ENCODE results near the gene SSTR4.

The SSTR4 gene

DNA sequence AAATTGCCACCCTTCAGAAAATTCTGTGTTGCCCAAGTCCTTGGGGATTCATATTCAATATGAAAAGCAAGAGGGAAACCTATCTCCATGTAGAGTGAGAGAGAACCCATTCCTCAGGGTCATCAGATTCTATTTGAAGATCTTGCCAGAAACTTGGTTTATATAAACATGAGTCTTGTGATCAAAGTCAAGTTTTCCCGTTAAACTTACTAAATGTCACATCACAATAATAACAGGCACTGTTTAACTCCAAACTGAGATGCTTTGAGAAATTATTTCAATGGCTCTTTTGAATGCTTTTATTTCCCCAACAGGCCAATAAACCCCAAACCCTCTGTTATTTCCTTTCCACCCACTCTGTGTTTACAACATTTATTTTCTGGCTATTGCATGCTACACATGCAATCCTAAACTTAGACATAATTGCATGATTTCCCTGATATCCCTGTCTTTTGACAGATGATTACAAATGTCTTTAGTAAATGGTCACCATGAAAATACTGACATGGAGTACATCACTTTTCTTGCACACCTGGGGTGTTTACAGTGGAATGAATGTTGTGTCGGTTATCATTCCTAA lies 31.1 kb upstream of the SSTR4 start:
- Histone ChIP-seq H3K9ac (ENCODE audit: low read depth, low read length) (no peak overlapping the region), H3K27ac (ENCODE audit: low read depth, low read length) (no peak overlapping the region), H3K4me1 (ENCODE audit: control insufficient read depth, insufficient read depth, low read length) (peaks cover 6% of the 10 kb centered on the region), H3K27me3 (ENCODE audit: control insufficient read depth, insufficient read depth, low read length) (no peaks in the 10 kb centered on the region), H3K4me3 (ENCODE audit: low read depth, low read length) (no peak overlapping the region), H3K36me3 (ENCODE audit: control insufficient read depth, insufficient read depth, low read length) (no peaks in the 10 kb centered on the region), H3K9me3 (ENCODE audit: control insufficient read depth, insufficient read depth, low read length) (no peaks in the 10 kb centered on the region)

DNA sequence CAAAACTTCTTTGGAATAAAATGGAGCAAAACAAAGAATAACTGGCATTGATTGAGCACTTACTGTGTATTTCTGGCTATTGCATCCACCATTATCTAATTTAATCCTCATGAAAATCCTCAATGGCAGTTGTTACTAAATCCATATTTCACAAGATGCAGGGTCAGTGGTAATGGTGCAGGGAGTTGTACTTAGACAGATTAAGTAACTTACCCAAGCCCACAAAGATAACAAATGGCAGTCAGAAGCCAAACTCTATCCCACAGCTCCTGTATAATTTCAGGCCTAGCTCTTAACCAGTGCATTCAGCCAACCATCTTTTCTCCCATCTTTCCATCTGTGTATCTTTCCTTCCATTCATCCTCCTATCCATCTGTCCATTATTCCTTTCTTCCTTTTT lies 29.3 kb upstream of the SSTR4 start:
- Histone ChIP-seq H3K9ac (ENCODE audit: low read depth, low read length) (no peak overlapping the region), H3K27me3 (ENCODE audit: control insufficient read depth, insufficient read depth, low read length) (no peaks in the 10 kb centered on the region), H3K9me3 (ENCODE audit: control insufficient read depth, insufficient read depth, low read length) (no peaks in the 10 kb centered on the region), H3K27ac (ENCODE audit: low read depth, low read length) (no peak overlapping the region), H3K36me3 (ENCODE audit: control insufficient read depth, insufficient read depth, low read length) (no peaks in the 10 kb centered on the region), H3K4me1 (ENCODE audit: control insufficient read depth, insufficient read depth, low read length) (peaks cover 6% of the 10 kb centered on the region), H3K4me3 (ENCODE audit: low read depth, low read length) (no peak overlapping the region)

DNA sequence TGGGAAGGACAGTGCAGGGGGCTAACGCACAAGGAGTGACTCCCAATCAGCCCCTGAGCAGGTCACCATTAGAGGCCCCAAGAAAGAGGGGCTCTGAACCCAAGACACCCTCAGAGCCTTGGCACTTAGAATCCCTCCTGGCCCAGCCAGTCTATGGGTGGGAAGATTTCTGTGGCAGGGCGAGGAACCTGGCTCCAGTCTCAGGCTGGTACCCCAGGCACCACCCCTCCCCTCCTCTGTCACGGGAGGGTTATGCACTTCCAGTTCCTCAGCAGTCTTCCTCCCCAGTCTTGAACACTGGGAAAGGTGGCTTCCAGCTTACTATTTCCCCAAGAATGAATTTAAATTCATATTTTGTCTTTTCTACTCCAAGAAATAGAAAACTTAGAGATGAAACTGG lies 27.6 kb upstream of the SSTR4 start:
- H3K36me3 ChIP-seq (ENCODE audit: control insufficient read depth, insufficient read depth, low read length): no peaks in the 10 kb centered on the region
- peaks cover 6% of the 10 kb centered on the region for H3K4me1 ChIP-seq (ENCODE audit: control insufficient read depth, insufficient read depth, low read length)
- no peaks in the 10 kb centered on the region for H3K27me3 ChIP-seq (ENCODE audit: control insufficient read depth, insufficient read depth, low read length)
- H3K9ac ChIP-seq (ENCODE audit: low read depth, low read length): no peak overlapping the region
- H3K27ac ChIP-seq (ENCODE audit: low read depth, low read length): no peak overlapping the region
- H3K4me3 ChIP-seq (ENCODE audit: low read depth, low read length): no peak overlapping the region
- H3K9me3 ChIP-seq (ENCODE audit: control insufficient read depth, insufficient read depth, low read length): no peaks in the 10 kb centered on the region

DNA sequence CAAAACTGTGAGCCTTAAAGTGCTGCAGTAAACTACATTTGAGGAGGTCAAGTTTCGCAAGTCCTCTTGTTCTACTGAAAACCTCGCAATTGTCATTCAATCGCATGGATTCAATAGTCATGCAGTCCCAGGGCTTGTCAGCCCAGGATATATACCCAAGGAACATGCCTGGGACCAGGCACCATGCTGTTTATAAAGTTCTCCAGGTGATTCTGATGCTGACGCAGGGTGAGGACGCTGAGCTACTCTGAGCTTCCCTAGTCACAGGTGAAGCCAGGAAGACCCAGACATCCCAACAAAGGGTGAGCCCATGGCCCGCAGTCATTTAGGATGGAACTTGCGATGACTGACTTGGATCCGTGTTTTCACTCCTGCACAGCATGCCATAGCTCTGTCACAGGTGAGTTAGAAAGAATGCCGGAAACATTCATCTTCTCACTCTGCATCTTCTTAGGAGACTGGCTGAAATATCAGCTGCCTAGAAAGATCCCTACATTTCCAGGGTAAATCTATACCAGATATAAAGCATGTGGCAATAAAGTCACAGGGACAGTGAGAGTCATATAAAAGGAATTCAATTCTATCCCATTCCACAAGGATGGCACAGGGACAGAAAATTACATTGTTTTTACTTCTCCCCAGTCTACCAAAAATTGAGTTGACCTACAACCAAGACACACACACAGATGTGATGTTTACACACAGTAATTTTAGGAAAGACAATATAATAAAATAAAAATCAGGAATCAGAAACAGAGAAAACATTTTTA lies 27.0 kb upstream of the SSTR4 start:
- no peaks in the 10 kb centered on the region for H3K27me3 ChIP-seq (ENCODE audit: control insufficient read depth, insufficient read depth, low read length)
- no peaks in the 10 kb centered on the region for H3K9me3 ChIP-seq (ENCODE audit: control insufficient read depth, insufficient read depth, low read length)
- no peaks in the 10 kb centered on the region for H3K36me3 ChIP-seq (ENCODE audit: control insufficient read depth, insufficient read depth, low read length)
- no peak overlapping the region for H3K9ac ChIP-seq (ENCODE audit: low read depth, low read length)
- peaks cover 6% of the 10 kb centered on the region for H3K4me1 ChIP-seq (ENCODE audit: control insufficient read depth, insufficient read depth, low read length)
- no peak overlapping the region for H3K4me3 ChIP-seq (ENCODE audit: low read depth, low read length)
- no peak overlapping the region for H3K27ac ChIP-seq (ENCODE audit: low read depth, low read length)

DNA sequence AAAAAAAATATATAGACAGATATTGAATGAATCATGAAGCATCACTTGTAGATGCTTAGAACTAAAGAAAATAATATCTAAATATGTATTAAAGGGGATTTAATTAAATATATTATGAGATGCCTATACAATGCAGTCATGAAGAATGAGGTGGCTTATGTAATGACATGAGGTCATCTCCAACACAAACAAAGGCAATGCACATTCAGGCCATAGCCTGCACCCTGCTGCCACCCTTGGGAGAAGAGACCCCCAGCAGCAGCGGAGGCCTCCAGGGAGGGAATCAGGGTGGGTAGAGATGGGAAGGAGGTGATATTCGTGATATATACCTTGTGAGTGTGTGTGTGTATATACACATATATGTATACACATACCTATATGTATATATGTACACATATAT lies 26.4 kb upstream of the SSTR4 start:
- no peak overlapping the region for H3K4me3 ChIP-seq (ENCODE audit: low read depth, low read length)
- H3K9ac ChIP-seq (ENCODE audit: low read depth, low read length): no peak overlapping the region
- no peaks in the 10 kb centered on the region for H3K27me3 ChIP-seq (ENCODE audit: control insufficient read depth, insufficient read depth, low read length)
- H3K4me1 ChIP-seq (ENCODE audit: control insufficient read depth, insufficient read depth, low read length): peaks cover 6% of the 10 kb centered on the region
- H3K27ac ChIP-seq (ENCODE audit: low read depth, low read length): no peak overlapping the region
- no peaks in the 10 kb centered on the region for H3K9me3 ChIP-seq (ENCODE audit: control insufficient read depth, insufficient read depth, low read length)
- no peaks in the 10 kb centered on the region for H3K36me3 ChIP-seq (ENCODE audit: control insufficient read depth, insufficient read depth, low read length)

DNA sequence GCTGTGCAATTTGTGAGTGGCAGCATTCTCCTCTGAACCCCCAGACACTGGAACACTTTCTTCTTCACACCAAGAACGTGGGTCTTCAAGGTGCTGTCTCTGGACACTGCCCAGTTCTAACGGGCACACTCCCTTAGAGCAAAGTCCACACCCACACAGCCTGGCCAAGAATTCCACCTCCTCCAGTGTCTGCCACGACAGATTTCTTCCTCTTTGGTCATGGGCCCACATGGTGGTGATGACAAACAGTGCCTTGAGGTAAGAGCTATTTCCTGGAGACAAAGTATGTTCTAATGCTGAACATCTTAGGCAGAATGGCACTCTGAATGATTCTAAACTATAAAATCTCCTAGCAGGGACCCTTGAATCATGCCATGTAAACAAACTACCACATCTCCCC lies 25.5 kb upstream of the SSTR4 start:
- H3K9me3 ChIP-seq (ENCODE audit: control insufficient read depth, insufficient read depth, low read length): no peaks in the 10 kb centered on the region
- H3K36me3 ChIP-seq (ENCODE audit: control insufficient read depth, insufficient read depth, low read length): no peaks in the 10 kb centered on the region
- peaks cover 6% of the 10 kb centered on the region for H3K4me1 ChIP-seq (ENCODE audit: control insufficient read depth, insufficient read depth, low read length)
- no peaks in the 10 kb centered on the region for H3K27me3 ChIP-seq (ENCODE audit: control insufficient read depth, insufficient read depth, low read length)
- H3K9ac ChIP-seq (ENCODE audit: low read depth, low read length): no peak overlapping the region
- H3K4me3 ChIP-seq (ENCODE audit: low read depth, low read length): no peak overlapping the region
- H3K27ac ChIP-seq (ENCODE audit: low read depth, low read length): no peak overlapping the region

DNA sequence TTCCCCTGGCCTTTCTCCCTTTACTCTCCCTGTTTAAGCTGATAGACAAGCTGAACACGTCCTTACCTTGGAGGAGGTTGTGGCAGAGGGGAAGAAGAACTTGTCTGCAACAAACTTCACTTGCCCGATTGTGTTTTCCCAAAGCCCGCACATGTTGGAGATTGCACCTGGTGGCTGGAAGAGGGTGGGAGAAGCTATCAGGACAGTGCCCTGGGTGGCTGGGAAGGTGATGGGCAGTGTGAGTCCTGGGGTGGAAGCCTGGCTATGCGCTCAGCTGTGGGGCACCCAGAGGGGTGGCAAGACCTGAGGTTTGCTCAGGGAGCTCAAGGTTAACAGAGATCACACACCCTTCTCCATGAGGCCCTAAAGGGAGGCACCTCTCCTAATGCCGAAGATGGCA lies 25.0 kb upstream of the SSTR4 start:
- H3K27me3 ChIP-seq (ENCODE audit: control insufficient read depth, insufficient read depth, low read length): no peaks in the 10 kb centered on the region
- H3K4me3 ChIP-seq (ENCODE audit: low read depth, low read length): no peak overlapping the region
- H3K27ac ChIP-seq (ENCODE audit: low read depth, low read length): no peak overlapping the region
- no peaks in the 10 kb centered on the region for H3K36me3 ChIP-seq (ENCODE audit: control insufficient read depth, insufficient read depth, low read length)
- H3K4me1 ChIP-seq (ENCODE audit: control insufficient read depth, insufficient read depth, low read length): peaks cover 6% of the 10 kb centered on the region
- no peak overlapping the region for H3K9ac ChIP-seq (ENCODE audit: low read depth, low read length)
- H3K9me3 ChIP-seq (ENCODE audit: control insufficient read depth, insufficient read depth, low read length): peaks cover 3% of the 10 kb centered on the region; the same call in 1 of the 2 replicates

DNA sequence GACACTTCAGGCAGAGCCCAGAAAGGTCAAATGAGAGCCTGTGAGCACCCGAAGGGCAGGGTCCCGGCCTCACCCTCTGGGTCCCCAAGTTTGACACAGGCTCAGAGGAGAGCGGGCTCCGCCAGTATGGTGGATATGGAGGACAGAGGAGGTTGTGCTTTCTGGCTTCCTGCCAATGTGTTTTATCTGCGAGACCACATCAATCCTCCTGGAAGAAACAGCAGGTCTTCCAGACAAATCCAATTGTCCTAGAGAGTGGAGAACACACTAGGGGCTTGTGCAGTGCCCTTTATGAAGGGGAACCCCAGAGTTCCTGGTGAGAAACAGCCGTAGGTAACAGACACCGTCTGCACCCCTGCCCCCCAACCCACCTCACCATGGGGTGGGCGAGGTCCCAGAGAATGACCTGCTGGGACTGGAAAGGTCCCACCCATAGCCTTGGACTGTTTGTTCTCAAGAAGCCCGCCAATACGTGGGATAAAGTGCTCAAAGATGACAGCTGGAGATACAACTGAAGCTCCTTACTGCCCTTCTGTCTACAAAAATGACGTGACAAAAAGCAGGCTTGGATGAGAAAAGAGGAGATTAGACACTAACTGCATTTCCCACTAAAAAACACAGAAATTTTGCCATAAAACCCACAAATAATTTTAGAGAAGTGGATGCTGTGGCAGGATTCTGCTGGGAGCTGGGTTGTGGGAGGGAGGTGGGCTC lies 23.9 kb upstream of the SSTR4 start:
- Histone ChIP-seq H3K9ac (ENCODE audit: low read depth, low read length) (no peak overlapping the region), H3K4me1 (ENCODE audit: control insufficient read depth, insufficient read depth, low read length) (peaks cover 6% of the 10 kb centered on the region), H3K27ac (ENCODE audit: low read depth, low read length) (no peak overlapping the region), H3K9me3 (ENCODE audit: control insufficient read depth, insufficient read depth, low read length) (peaks cover 3% of the 10 kb centered on the region; the same call in 1 of the 2 replicates), H3K27me3 (ENCODE audit: control insufficient read depth, insufficient read depth, low read length) (no peaks in the 10 kb centered on the region), H3K4me3 (ENCODE audit: low read depth, low read length) (no peak overlapping the region), H3K36me3 (ENCODE audit: control insufficient read depth, insufficient read depth, low read length) (no peaks in the 10 kb centered on the region)

DNA sequence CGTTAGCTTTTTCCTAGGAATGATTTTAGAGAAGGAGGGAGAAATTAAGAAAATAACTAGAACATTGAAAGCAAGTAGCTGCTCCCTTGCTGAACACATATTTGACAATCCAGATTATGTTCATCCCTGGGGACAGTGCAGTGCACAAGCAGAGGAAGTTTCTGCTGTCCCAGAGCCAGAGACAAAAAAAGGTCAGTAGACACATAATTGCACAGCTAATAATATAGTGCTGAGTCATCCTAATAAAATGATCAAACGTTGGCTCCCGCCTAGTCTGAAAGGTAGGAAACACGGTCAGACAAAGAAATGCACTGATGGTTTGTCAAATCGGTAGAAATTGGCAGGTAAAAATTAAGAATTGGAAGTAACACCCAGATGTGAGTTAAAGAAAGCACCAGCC lies 21.7 kb upstream of the SSTR4 start:
- Histone ChIP-seq H3K9ac (ENCODE audit: low read depth, low read length) (no peak overlapping the region), H3K27ac (ENCODE audit: low read depth, low read length) (no peak overlapping the region), H3K4me3 (ENCODE audit: low read depth, low read length) (no peak overlapping the region), H3K36me3 (ENCODE audit: control insufficient read depth, insufficient read depth, low read length) (no peaks in the 10 kb centered on the region), H3K27me3 (ENCODE audit: control insufficient read depth, insufficient read depth, low read length) (no peaks in the 10 kb centered on the region), H3K9me3 (ENCODE audit: control insufficient read depth, insufficient read depth, low read length) (peaks cover 3% of the 10 kb centered on the region; the same call in 1 of the 2 replicates), H3K4me1 (ENCODE audit: control insufficient read depth, insufficient read depth, low read length) (no peaks in the 10 kb centered on the region)

DNA sequence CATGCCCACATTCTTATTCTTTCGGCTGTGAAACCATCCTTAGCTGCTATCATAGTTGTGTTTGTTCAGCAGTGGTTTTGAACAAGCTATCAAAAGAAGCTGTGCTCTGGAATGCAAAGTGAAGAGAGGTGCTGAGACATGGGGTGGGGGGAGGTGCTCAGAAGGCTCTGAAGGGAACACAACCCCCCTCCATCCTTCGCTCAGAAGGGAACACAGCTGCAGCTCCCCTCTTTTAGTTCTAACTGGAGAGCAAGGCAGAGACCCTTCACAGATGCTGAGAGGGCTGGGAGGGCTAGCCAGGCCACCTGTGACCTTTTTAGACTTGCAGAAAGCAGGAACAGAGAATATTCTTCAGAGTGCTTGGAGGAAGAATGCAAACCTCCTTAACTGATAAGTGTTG lies 17.6 kb upstream of the SSTR4 start:
- Histone ChIP-seq H3K27ac (ENCODE audit: low read depth, low read length) (no peak overlapping the region), H3K4me1 (ENCODE audit: control insufficient read depth, insufficient read depth, low read length) (no peaks in the 10 kb centered on the region), H3K27me3 (ENCODE audit: control insufficient read depth, insufficient read depth, low read length) (no peaks in the 10 kb centered on the region), H3K9me3 (ENCODE audit: control insufficient read depth, insufficient read depth, low read length) (peaks cover 3% of the 10 kb centered on the region; the same call in 1 of the 2 replicates), H3K9ac (ENCODE audit: low read depth, low read length) (no peak overlapping the region), H3K4me3 (ENCODE audit: low read depth, low read length) (no peak overlapping the region), H3K36me3 (ENCODE audit: control insufficient read depth, insufficient read depth, low read length) (no peaks in the 10 kb centered on the region)

DNA sequence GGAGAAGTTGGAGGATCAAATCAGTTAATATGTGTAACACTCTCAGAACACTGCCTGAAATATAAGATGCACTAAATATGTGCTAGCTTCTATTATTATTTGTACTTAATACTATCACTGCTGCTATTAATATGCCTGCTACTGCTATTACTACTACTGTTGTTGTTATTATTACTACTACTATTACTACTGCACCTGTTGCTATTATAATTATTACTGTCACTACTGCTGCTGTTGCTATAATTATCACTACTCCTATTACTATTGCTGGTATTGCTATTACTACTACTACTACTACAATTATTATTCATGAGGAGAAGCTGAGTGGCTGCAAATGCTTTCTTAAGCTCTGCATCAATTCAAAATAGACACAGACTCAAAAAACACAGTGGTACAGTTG lies 16.7 kb upstream of the SSTR4 start:
- Histone ChIP-seq H3K36me3 (ENCODE audit: control insufficient read depth, insufficient read depth, low read length) (no peaks in the 10 kb centered on the region), H3K9ac (ENCODE audit: low read depth, low read length) (no peak overlapping the region)

More for the DNA sequence above, 16.7 kb upstream of the SSTR4 start:
- no peaks in the 10 kb centered on the region for H3K27me3 ChIP-seq (ENCODE audit: control insufficient read depth, insufficient read depth, low read length)
- no peak overlapping the region for H3K27ac ChIP-seq (ENCODE audit: low read depth, low read length)
- peaks cover 3% of the 10 kb centered on the region; the same call in 1 of the 2 replicates for H3K9me3 ChIP-seq (ENCODE audit: control insufficient read depth, insufficient read depth, low read length)
- H3K4me3 ChIP-seq (ENCODE audit: low read depth, low read length): no peak overlapping the region
- H3K4me1 ChIP-seq (ENCODE audit: control insufficient read depth, insufficient read depth, low read length): no peaks in the 10 kb centered on the region
